ENCODE measurements around the gene OCLN.
"Not testable (repeated sequence)": the region's sequence is repeated elsewhere in the genome, so short reads cannot be mapped to it uniquely, and the experiment has no call there.

The OCLN gene

DNA sequence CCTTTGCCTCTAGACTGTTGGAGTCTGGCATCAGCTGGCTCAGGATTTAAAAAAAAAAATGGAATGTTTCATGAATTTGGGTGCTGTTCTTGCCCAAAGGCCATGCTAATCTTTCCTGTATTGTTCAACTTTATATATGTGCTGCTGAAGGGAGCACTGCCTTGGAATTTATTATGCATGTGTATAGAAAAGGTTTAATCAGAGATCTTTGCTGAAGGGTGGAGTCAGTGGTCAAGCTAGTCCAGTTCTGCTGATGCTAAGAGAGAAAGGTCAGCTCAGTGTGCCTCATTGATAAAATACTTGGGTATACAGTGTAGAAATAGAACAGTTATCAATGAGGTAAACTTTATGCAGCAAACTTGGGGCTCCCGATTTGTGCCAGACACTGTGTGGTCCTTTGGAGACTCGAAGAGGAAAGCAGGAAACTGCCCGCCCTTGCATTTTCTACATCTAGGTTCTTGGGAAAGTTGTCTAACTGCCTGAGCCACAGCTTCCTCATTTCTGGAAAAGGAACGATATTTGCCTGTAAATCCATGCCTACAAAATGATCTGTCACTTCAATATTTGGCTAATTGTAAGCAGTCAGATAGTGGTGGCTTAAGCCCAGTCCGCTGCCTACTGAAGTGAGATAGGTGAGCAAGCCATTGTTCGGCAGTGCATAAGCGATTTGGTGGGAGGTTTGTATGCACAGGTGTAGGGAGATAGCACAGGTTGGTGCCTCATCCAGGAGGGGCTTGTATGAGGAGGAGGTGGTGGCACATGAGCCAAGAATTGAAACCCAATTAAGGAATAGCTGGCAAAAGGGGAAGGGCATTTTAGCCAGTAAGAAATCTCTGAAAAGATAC, 38.2 kb downstream of the OCLN start:
- no peak for DNase-seq

DNA sequence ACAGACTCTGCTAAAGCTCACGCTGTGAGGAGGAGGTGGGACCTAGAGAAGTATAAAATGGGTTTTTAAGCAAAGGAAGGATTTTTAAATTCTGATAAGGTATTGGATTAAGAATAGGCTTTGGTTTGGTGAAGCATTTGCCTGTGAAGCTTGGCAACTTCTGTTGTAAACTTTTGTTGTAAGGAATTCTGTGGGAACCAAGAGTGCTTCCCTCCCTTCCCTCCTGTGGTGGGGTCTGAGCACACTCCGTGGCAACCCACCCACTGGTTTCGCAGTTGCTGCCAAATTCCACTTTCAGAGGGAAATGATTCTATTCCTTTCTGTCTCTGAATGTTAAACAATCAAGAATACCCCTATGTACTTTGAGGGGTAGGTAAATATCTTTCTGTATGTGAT, 38.8 kb downstream of the OCLN start:
- DNase-seq: no peak

DNA sequence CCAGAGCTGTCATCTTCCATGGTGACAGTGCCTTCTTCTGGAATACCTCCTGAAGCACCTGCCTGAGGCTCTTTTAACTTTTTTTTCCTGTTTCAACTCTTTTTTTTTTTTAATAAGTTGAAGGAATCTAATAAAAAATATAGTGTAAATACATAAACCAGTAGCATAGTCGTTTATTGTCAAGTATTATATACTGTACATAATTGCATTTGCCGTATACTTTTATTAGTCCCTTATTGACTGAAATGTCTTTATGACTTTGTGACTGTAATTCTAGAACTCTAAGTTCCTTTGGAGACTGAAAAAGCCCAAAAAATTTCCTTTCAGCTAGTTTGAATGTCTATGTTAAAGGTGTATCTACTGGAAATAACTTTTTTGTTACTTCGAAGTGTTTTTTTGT, 45.3 kb downstream of the OCLN start:
- DNase-seq: not testable (repeated sequence)

DNA sequence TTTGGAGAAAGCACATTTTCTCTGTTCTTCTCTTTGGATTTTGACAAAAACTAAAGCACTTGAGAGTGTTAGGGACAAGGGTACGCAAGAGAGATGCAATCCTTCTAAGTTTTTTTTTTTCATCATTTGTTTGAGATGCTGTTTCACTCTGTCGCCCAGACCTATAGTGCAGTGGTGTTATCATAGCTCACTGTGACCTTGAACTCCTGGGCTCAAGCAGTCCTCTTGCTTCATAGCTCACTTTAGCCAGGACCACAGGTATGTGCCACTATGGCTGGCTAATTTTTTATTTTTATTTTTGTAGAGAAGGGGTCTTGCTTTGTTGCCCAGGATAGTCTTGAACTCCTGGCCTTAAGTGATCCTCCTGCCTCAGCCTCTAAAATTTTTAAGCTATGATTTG, 46.1 kb downstream of the OCLN start:
- DNase-seq: not testable (repeated sequence)

DNA sequence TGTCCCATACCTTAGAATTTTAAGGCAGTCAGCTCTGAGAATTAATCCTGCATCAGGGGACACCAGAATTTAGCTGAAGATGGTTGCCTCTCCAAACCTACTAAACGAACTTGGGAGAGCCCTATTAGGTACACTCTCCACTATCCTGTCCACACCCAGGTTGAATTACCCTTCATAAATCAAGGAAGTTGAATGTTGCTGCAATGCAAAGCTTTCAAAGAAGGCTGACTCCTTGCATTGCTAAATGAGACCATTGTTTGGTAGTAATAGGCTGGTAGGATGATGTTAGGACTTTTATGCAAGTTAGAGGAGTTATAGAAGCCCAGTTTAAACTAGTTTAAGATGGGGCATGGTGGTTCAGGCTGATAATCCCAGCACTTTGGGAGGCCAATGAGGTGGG, 48.8 kb downstream of the OCLN start:
- not testable (repeated sequence) for DNase-seq

DNA sequence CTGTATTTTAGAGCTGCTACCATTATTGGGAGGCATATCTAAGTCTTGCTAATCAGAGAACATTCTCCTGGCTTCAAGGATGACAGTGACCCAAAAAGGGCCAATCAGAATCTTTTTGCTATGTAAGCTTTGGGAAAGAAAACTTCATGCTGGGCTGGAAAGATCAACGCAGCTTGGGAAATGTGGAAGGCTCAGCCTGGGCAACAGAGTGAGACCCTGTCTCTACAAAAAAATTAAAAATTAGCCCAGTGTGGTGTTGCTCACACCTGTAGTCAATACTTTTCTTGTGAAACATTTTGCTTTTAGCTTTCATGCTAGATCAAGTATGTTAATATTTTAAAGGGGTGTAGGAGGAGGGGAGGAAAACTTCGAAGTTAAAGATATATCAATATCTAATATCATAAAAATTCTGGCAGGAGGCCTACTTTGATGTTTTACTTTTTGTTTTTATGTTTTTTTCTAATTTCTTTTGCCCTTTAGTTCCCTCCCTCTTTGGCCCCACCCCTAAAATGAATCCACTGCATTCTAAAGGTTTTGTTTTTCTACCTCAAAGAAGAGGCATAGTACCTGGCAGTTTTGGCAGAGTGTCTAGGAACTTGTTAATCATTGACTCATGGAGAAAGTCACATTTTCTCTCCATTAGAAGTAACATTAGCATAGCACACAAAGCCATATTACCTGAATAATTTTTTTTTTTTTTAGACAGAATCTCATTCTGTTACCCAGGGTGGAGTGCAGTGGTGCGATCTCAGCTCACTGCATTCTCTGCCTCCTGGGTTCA, 50.4 kb downstream of the OCLN start:
- DNase-seq: not testable (repeated sequence)

DNA sequence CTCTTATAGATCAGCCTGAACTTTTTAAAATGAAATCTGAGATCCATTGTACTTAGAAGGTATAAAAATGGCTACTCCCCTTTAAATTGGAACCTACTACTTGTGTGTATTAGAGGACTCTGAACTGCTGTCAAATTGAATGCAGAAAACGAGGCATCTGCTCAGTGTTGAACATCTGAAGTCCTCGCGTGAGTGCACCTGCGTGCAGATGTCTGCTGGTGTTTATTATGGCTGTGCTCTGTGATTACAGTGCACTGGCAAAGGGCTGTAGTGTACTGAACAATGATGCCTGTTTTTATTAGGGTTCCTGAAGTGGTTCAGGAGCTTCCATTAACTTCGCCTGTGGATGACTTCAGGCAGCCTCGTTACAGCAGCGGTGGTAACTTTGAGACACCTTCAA, 52.0 kb downstream of the OCLN start:
- DNase-seq: not testable (repeated sequence)

DNA sequence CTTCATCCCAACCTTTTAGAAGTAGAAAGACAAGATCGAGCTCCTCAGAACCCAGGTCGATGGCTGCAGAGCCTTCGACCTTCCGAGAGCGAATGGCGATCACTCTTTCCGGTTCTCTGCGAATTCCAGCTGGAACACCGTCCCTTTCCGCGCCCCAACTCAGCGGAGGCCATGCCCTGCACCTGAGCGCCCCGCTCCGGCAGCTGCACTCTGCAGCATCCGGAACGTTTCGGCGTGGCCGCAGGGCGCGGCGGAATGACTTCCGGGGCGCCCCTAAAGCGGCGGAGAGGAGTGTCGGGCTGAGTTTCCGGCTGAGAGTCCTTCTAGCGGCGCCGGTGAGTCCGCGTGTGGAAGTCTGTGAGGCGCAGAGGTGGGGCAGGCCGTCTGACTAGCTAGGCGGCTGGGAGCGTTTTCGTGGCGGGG, 67.3 kb downstream of the OCLN start, which contains the start of gene GTF2H2C:
Gene GTF2H2C (plus strand): TSS at position 284 of the 423 bp plus-strand sequence. CDS start 4,942 bp downstream, outside the sequence.
- not testable (repeated sequence) for DNase-seq

DNA sequence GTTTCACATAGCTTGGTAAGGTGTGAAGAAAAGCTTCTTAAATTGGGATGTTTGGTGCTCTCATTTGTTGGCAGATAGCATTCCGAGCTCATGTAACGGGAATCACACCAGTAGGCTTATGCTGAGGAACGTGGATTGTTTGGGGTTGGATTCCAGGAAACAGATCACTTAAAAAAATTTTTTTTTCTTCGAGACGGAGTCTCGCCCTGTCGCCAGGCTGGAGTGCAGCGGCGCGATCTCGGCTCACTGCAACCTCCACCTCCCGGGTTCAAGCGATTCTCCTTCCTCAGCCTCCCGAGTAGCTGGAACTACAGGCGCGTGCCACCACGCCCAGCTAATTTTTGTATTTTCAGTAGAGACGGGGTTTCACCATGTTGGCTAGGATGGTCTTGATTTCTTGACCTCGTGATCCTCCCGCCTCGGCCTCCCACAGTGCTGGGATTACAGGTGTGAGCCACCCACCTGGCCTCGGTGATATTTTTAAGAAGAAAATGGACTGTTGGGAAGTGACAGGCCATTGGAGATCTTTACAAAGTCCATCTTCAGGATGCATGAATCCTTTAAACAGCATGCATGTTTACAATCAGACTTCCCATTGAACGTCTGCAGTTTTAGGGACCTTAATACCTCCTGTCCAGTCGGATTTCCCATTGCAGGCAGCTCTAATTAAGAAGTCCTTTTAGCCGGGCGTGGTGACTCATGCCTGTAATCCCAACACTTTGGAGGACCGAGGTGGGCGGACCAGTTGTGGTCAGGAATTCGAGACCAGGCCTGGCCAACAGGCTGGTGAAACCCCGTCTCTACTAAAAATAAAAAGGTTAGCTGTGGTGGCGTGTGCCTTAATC, 68.2 kb downstream of the OCLN start:
- not testable (repeated sequence) for DNase-seq

DNA sequence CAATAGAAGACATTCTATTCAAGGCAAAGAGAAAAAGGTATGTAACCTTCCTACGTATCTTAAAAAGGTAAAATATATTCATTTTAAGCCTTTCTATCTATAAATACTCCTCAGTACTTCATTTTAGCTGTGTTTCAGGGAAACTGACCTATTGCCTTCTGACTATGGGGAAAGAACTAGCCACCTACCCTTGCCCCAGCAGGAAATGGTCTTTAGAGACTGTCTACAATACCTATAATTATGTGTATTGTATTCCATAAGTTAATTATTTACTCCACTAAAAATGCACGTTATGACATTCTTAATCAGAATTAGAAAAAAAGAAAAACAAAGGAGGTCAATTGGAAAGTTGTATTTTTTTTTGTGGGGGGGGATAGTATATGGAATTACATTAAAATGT, 73.6 kb downstream of the OCLN start:
- not testable (repeated sequence) for DNase-seq

DNA sequence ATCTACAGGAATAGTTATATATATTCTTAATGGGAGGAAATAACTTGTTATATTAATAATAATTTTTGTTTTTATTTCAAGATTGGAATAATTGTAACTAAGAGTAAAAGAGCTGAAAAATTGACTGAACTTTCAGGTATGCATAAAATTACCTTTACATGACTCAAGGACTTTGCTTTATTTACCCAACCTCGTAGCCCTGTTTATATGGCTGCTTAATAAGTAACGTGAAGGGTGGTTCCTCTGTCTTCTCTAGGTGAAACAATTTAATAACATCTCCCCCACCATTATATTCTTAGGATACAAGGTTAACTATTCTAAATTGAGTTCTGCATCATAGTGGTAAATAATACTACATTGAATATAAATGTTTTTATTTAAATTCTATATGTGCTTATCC, 75.5 kb downstream of the OCLN start:
- DNase-seq: not testable (repeated sequence)

DNA sequence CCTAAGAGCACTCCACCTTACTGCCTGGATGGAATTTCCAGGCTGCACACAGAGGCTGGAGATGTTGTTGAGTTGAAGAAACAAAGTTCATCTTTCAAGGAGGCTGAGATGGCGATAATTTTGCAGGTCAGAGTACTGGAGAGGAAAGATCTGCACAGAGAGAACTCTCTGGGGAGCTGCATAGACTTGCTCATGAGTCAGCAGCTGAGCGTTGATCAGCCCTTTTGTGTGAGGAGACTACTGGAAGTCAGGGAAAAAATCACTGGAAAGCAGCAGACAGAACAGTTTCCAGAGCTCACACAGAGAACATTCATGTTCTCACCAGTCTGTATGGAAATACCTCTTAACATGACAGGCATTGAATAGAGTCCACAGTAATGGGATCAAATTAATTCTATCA, 90.8 kb downstream of the OCLN start:
- not testable (repeated sequence) for DNase-seq

DNA sequence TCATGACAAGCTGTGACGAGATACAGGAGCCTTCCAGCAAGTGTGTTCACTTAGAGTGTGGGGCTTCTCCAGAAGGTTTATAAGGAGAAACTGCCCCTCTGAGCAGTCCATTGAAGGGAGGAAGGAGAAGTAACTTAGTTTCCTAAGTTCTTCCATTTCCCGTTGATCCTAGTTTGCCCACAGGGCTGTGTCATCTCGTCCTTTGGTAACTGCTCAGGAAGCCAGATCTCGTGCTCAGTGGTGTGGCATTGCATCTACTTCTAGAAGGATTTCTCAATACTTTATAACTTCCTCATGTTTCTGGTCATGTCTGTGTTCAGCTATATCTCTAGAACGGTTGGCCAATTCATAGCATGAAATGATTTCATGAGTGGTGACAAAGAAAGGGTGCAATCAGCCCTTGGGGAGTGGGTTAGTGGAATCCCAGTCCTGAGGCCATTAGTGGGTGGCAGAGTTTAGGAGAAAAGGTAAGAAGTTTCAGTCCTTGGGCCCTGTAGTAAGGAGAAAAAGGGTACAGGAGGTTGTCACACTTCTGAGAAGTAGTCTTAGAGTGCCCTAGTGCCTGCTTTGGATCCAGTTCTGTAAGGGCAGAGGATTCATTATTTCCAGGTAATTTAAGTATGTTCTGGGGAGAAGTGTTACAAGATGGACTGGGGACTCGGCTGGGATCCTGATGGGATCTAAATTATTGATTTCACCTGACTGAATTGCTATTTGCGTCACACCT, 103.7 kb downstream of the OCLN start:
- not testable (repeated sequence) for DNase-seq

DNA sequence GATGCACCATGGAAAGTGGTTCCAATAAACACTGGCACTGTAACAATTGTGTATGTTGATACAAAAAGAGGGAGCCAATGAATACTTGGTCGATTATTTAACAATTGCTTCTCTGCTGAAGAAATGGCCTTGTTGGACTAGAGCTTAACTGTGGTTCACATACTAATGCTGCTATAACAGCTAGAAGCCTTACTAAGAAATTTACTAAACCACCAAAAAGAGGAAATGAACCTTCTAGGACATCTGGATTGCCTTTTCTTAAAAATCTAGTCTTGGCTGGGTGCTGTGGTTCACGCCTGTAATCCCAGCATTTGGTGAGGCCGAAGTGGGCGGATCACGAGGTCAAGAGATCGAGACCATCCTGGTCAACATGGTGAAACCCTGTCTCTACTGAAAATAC, 109.4 kb downstream of the OCLN start:
- not testable (repeated sequence) for DNase-seq

DNA sequence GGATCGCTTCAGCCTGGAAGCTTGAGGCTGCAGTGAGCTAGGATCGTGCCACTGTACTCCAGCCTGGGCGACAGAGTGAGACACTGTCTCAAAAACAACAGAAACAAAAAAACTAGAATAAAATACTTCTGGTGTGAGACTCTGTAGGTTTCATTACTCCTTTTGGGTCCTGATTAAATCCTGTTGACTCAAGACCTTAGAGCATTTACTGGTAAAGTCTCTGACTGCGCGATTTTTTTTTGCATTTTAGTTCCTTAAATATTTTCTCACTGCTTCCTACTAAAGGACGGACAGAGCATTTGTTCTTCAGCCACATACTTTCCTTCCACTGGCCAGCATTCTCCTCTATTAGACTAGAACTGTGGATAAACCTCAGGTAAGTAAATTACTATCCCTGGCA, 114.2 kb downstream of the OCLN start:
- not testable (repeated sequence) for DNase-seq

Data from NCI-H526 treated with DMSO at 0.1 percent for 48 hours (cell line).